Spleen (tissue), 7 donors: ENCODE data around the gene SULT1C4.

ENCODE experiments used
- CTCF ChIP-seq, 11 experiments: fragments of 200-600 bp in 7 of 11; fragments of 450-650 bp in 4 of 11; sonication (generic) in 4 of 11; IDR thresholded peaks in 8 of 11; conservative IDR thresholded peaks in 3 of 11; 1 replicate in 7 of 11; 2 replicates in 4 of 11; pipeline versions ENCODE4 v1.4.0 to v1.8.0; 2016 to 2021; ENCODE audit warnings: antibody characterized with exemption in 11 of 11, inconsistent platforms in 4 of 11, mild to moderate bottlenecking in 1 of 11
- POLR2AphosphoS5 ChIP-seq, 3 donors: sonication (generic); formaldehyde crosslinking; IDR thresholded peaks; one replicate each; pipeline ENCODE4 v1.5.1; 2017; ENCODE audit warnings: antibody characterized with exemption in 3 of 3
- donor health status: DM: no; HTN: no; CAD: no; lungs with moderate emphysema.
- donor health status: DM: no; HTN: no; CAD: no.
- donor health status: DM: no; HTN: no; CAD: no.

GRCh38 chr2:108388045-108388444, 10.3 kb downstream of the SULT1C4 start:
- TF ChIP-seq POLR2AphosphoS5 (IDR thresholded peaks at IDR 0.05) (no peak), CTCF (IDR thresholded peaks at IDR 0.05 in 8 of 11, conservative IDR thresholded peaks at IDR 0.05 in 3 of 11) (no peak)
